H1 (cell line): Measurements from ENCODE around the gene USB1. TPM values are rescaled to one million over a fixed set of nuclear protein-coding genes. Genes with fewer than 3 reads are reported as not detected.
"Not testable (repeated sequence)": the region's sequence is repeated elsewhere in the genome, so short reads cannot be mapped to it uniquely, and the experiment has no call there.

Experiments used
- CTCF ChIA-PET: fragments of 300-600 bp; sonication (Branson Sonifier 250); formaldehyde crosslinking; loops from one replicate; lab custom pipeline; 2021; ENCODE audit not compliant: partially characterized antibody; lab: Charles Lee
- POLR2A ChIA-PET: fragments of 300-600 bp; sonication (Branson Sonifier 250); formaldehyde crosslinking; loops from one replicate; lab custom pipeline; 2021; ENCODE audit warnings: inconsistent platforms; ENCODE audit not compliant: partially characterized antibody; lab: Charles Lee
- DNase-seq, 2 experiments: peaks; one replicate each; pipeline versions ENCODE4 v3.0.0 to v3.0.0-alpha.2; 2010 to 2022; ENCODE audit warnings: low spot score in 2 of 2, low read depth in 1 of 2, mixed read lengths in 1 of 2
- FAIRE-seq: peaks from 2 replicates; lab custom pipeline; 2011; peaks lifted over from hg19 to GRCh38; lab: Jason Lieb, UNC
- H2AFZ ChIP-seq: 2 replicates; pipeline ENCODE4 v1.8.1; 2012; ENCODE audit warnings: low read length, inconsistent platforms
- H2AK5ac ChIP-seq: 2 replicates; pipeline ENCODE4 v1.6.1; 2013; ENCODE audit warnings: low read depth, low read length
- H2BK120ac ChIP-seq: replicated peaks from 2 replicates; pipeline ENCODE3; 2013; ENCODE audit warnings: low read depth, low read length, inconsistent platforms
- H2BK12ac ChIP-seq: 2 replicates; pipeline ENCODE4 v1.6.1; 2013; ENCODE audit warnings: low read depth, low read length
- H2BK15ac ChIP-seq: 2 replicates; pipeline ENCODE4 v1.6.1; 2013; ENCODE audit warnings: low read length
- H2BK20ac ChIP-seq: 2 replicates; pipeline ENCODE4 v1.6.1; 2013; ENCODE audit warnings: low read length
- H2BK5ac ChIP-seq: 2 replicates; pipeline ENCODE4 v1.6.1; 2013; ENCODE audit warnings: low read depth, low read length
- H3K14ac ChIP-seq: 2 replicates; pipeline ENCODE4 v1.6.1; 2013; ENCODE audit warnings: inconsistent platforms; ENCODE audit not compliant: insufficient read length
- H3K18ac ChIP-seq: 2 replicates; pipeline ENCODE4 v1.6.1; 2013; ENCODE audit warnings: low read length; ENCODE audit errors: extremely low read depth
- H3K23ac ChIP-seq: 2 replicates; pipeline ENCODE4 v1.6.1; 2013; ENCODE audit warnings: inconsistent platforms; ENCODE audit not compliant: insufficient read length
- H3K23me2 ChIP-seq: 2 replicates; pipeline ENCODE4 v1.6.1; 2013; ENCODE audit warnings: low read depth, low read length
- H3K27ac ChIP-seq: 2 replicates; pipeline ENCODE4 v1.6.1; 2011; ENCODE audit warnings: low read depth, low read length, inconsistent platforms
- H3K27me3 ChIP-seq, 4 experiments: replicated peaks in 1 of 4; 1 replicate in 1 of 4; 2 replicates in 3 of 4; pipeline versions ENCODE4 v1.6.1 to v1.8.1; 2011 to 2013; ENCODE audit warnings: low read length in 3 of 4, mild to moderate bottlenecking in 3 of 4, inconsistent platforms in 2 of 4, mixed read lengths in 2 of 4, moderate library complexity in 1 of 4; ENCODE audit not compliant: control insufficient read depth in 3 of 4, insufficient read depth in 3 of 4; ENCODE audit errors: extremely low read depth in 1 of 4
- H3K36me3 ChIP-seq, 4 experiments: 2 replicates each; pipeline versions ENCODE4 v1.6.1 to v1.8.1; 2011 to 2013; ENCODE audit warnings: mild to moderate bottlenecking in 4 of 4, low read length in 3 of 4, moderate library complexity in 2 of 4, control low read depth in 1 of 4, inconsistent platforms in 1 of 4; ENCODE audit not compliant: insufficient read depth in 4 of 4, control insufficient read depth in 2 of 4
- H3K4ac ChIP-seq: replicated peaks from 2 replicates; pipeline ENCODE3; 2013; ENCODE audit warnings: low read length, low read depth, mixed read lengths, inconsistent platforms; ENCODE audit not compliant: insufficient read length
- H3K4me1 ChIP-seq, 4 experiments: replicated peaks in 1 of 4; 1 replicate in 1 of 4; 2 replicates in 3 of 4; pipeline versions ENCODE4 v1.6.1 to v1.8.1; 2011 to 2013; ENCODE audit warnings: low read length in 3 of 4, inconsistent platforms in 2 of 4, mixed read lengths in 1 of 4; ENCODE audit not compliant: insufficient read depth in 4 of 4, control insufficient read depth in 3 of 4
- H3K4me2 ChIP-seq, 2 experiments: 2 replicates each; pipeline versions ENCODE4 v1.6.1 to v1.8.1; 2011 to 2013; ENCODE audit warnings: low read depth in 2 of 2, low read length in 2 of 2, control low read depth in 1 of 2, inconsistent platforms in 1 of 2, mild to moderate bottlenecking in 1 of 2; ENCODE audit not compliant: insufficient read depth in 1 of 2
- H3K4me3 ChIP-seq, 4 experiments: fragments of 200-600, 300-600 bp in 1 of 4; sonication (generic), shearing (Covaris generic), sonication (Bioruptor Twin) in 1 of 4; 2 replicates each; pipeline versions ENCODE4 v1.5.1 to v1.8.1; 2011 to 2016; ENCODE audit warnings: low read length in 4 of 4, low read depth in 3 of 4, control low read depth in 2 of 4, inconsistent platforms in 2 of 4, mild to moderate bottlenecking in 2 of 4, mixed read lengths in 1 of 4, moderate library complexity in 1 of 4; ENCODE audit not compliant: insufficient read depth in 2 of 4; ENCODE audit errors: extremely low read depth in 1 of 4
- H3K56ac ChIP-seq: replicated peaks from 2 replicates; pipeline ENCODE3; 2013; ENCODE audit warnings: low read depth, mild to moderate bottlenecking, mixed read lengths, low read length, inconsistent platforms; ENCODE audit not compliant: insufficient read length
- H3K79me1 ChIP-seq: 2 replicates; pipeline ENCODE4 v1.6.1; 2013; ENCODE audit warnings: low read depth, low read length, control low read depth
- H3K79me2 ChIP-seq, 2 experiments: 2 replicates each; pipeline versions ENCODE4 v1.6.1 to v1.8.1; 2012 to 2013; ENCODE audit warnings: low read length in 2 of 2, mild to moderate bottlenecking in 2 of 2, inconsistent platforms in 1 of 2; ENCODE audit not compliant: insufficient read depth in 2 of 2, control insufficient read depth in 1 of 2
- H3K9ac ChIP-seq, 4 experiments: replicated peaks in 1 of 4; 1 replicate in 1 of 4; 2 replicates in 3 of 4; pipeline versions ENCODE4 v1.6.1 to v1.8.1; 2011 to 2013; ENCODE audit warnings: low read depth in 3 of 4, low read length in 3 of 4, control low read depth in 2 of 4, mild to moderate bottlenecking in 2 of 4, moderate library complexity in 2 of 4, inconsistent platforms in 1 of 4; ENCODE audit errors: extremely low read depth in 1 of 4
- H3K9me3 ChIP-seq, 2 experiments: 2 replicates each; pipeline versions ENCODE4 v1.6.1 to v1.8.1; 2012 to 2013; ENCODE audit warnings: mild to moderate bottlenecking in 2 of 2, moderate library complexity in 2 of 2, control low read depth in 1 of 2, inconsistent platforms in 1 of 2, low read depth in 1 of 2, low read length in 1 of 2, mixed read lengths in 1 of 2; ENCODE audit not compliant: insufficient read depth in 2 of 2
- H4K20me1 ChIP-seq, 2 experiments: replicated peaks in 1 of 2; 2 replicates each; pipeline versions ENCODE3 to v1.8.1; 2011 to 2013; ENCODE audit warnings: inconsistent platforms in 2 of 2, low read length in 2 of 2, mild to moderate bottlenecking in 1 of 2; ENCODE audit not compliant: insufficient read depth in 2 of 2, control insufficient read depth in 1 of 2
- H4K5ac ChIP-seq: 2 replicates; pipeline ENCODE4 v1.6.1; 2013; ENCODE audit warnings: low read length, low read depth, mixed read lengths, inconsistent platforms; ENCODE audit not compliant: insufficient read length
- H4K8ac ChIP-seq: 2 replicates; pipeline ENCODE4 v1.8.0; 2013; ENCODE audit warnings: mild to moderate bottlenecking, moderate library complexity, low read length, inconsistent platforms; ENCODE audit not compliant: insufficient read depth; ENCODE audit errors: extremely low read depth
- H4K91ac ChIP-seq: replicated peaks from 2 replicates; pipeline ENCODE3; 2013; ENCODE audit warnings: low read length, mixed read lengths, inconsistent platforms; ENCODE audit not compliant: insufficient read length
- WGBS, 2 experiments: shearing (Covaris generic) in 1 of 2; methylation state at CpG; one replicate each; pipeline versions ENCODE4 v1.1.6 to v1.1.7; 2013 to 2015; ENCODE audit warnings: low lambda C conversion rate in 2 of 2, mixed read lengths in 2 of 2, inconsistent platforms in 1 of 2, low coverage in 1 of 2, missing lambda C conversion rate in 1 of 2; ENCODE audit not compliant: insufficient replicate concordance in 2 of 2, insufficient coverage in 1 of 2, insufficient read length in 1 of 2; ENCODE audit errors: extremely low coverage in 1 of 2, missing lambda C conversion rate in 1 of 2; 5-methylcytosine and 5-hydroxymethylcytosine counted together
- polyA plus RNA-seq, 7 experiments: library from polyadenylated mRNA; depleted of rRNA in 3 of 7; stranded (reverse) in 5 of 7; unstranded in 2 of 7; fragments of >200 nt in 5 of 7; fragments of 200-250 nt in 2 of 7; gene quantifications; 1 replicate in 5 of 7; 2 replicates in 1 of 7; 4 replicates in 1 of 7; pipeline versions ENCODE4 v1.2.1 to v1.2.3, GENCODE V29; 2011 to 2013; ENCODE audit warnings: missing spikeins in 2 of 7, mixed read lengths in 2 of 7
- total RNA-seq: library from RNA; stranded (reverse); fragmentation: NEBNext Ultra II Directional; extraction: Animal tissue kit (Norgen Biotek cat#: 25700); gene quantifications from 2 replicates; pipeline ENCODE4 v1.2.1, GENCODE V29; 2021

Gene USB1
- total and polyA plus RNA-seq, 2 of the 8 experiments (the other 6 are each of a cell fraction or from before 2014, with no cell fraction given) = 65.4 to 75.9 TPM

DNA sequence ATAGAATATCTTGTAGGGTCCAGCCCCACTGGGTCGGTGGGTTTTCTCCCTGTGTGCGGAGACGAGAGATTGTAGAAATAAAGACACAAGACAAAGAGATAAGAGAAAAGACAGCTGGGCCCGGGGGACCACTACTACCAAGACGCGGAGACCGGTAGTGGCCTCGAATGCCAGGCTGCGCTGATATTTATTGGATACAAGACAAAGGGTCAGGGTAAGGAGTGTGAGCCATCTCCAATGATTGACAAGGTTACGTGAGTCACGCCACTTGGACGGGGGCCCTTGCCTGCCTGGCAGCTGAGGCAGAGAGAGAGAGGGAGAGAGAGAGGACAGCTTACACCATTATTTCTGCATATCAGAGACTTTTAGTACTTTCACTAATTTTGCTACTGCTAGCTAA, 3.5 kb downstream of the USB1 start:
- not testable (repeated sequence) for H2BK120ac ChIP-seq, H4K8ac ChIP-seq, H3K14ac ChIP-seq, H3K23me2 ChIP-seq, H3K27me3 ChIP-seq, H3K23ac ChIP-seq, H3K56ac ChIP-seq, H3K4ac ChIP-seq, H2BK5ac ChIP-seq, H4K20me1 ChIP-seq, H2AK5ac ChIP-seq, H3K79me1 ChIP-seq, H3K79me2 ChIP-seq, DNase-seq, H2AFZ ChIP-seq, H2BK12ac ChIP-seq, H3K4me2 ChIP-seq, H3K9ac ChIP-seq, H4K91ac ChIP-seq, H3K4me1 ChIP-seq, H3K9me3 ChIP-seq, FAIRE-seq, H2BK15ac ChIP-seq, H3K18ac ChIP-seq, H3K27ac ChIP-seq, H4K5ac ChIP-seq, H2BK20ac ChIP-seq, H3K4me3 ChIP-seq
- H3K36me3 ChIP-seq = peaks cover 0 to 16% (median 8%) of the 10 kb centered on the region in 4 experiments; a peak in 6 of 8 replicates
- WGBS, 2 experiments = 93% methylated on average over 12 of the region's 12 CpGs; no CpG with 5 or more reads in 1 of the 2 experiments
- ChIA-PET POLR2A (interaction anchor here (1.4 kb wide), 1 partner anchor 214 kb away, joined by 3 read pairs; no protein-coding TSS in a partner anchor), CTCF (interaction anchor here (0.5 to 26.3 kb wide), 16 partner anchors 9 to 515 kb away, joined by 3 to 305 read pairs (median 4); no protein-coding TSS in a partner anchor)
